CD4-positive, alpha-beta T cell (primary cell): ENCODE measurements around the gene CAD. TPM values are rescaled to one million over a fixed set of nuclear protein-coding genes. Genes with fewer than 3 reads are reported as not detected.

ENCODE experiments used
- ATAC-seq: fragments of 200-7000 bp; cut with Tn5 transposase; one replicate; pipeline ENCODE4 v1.10.0; 2022; ENCODE audit warnings: mild to moderate bottlenecking; ENCODE audit not compliant: poor library complexity
- CTCF ChIA-PET: fragments of 350-600 bp; sonication (Branson Sonifier 250); formaldehyde crosslinking; loops from one replicate; lab custom pipeline; 2021; ENCODE audit warnings: antibody characterized with exemption, inconsistent platforms; lab: Charles Lee
- POLR2A ChIA-PET: fragments of 350-600 bp; sonication (Branson Sonifier 250); formaldehyde crosslinking; loops from one replicate; lab custom pipeline; 2021; ENCODE audit warnings: antibody characterized with exemption, inconsistent platforms; lab: Charles Lee
- DNase-seq, 14 experiments: peaks; one replicate each; pipeline ENCODE4 v3.0.0-alpha.2; 2013 to 2020; ENCODE audit warnings: mixed read lengths in 2 of 14
- H3K27ac ChIP-seq, 2 donors: one replicate each; pipeline versions ENCODE4 v1.5.1 to v1.7.0; 2013; ENCODE audit warnings: low read length in 2 of 2, low read depth in 1 of 2, mild to moderate bottlenecking in 1 of 2
- H3K27me3 ChIP-seq, 2 experiments: 1 replicate in 1 of 2; 2 replicates in 1 of 2; pipeline versions ENCODE4 v1.6.1 to v1.7.0; 2013; ENCODE audit warnings: low read length in 2 of 2, control low read depth in 1 of 2, mild to moderate bottlenecking in 1 of 2, moderate library complexity in 1 of 2; ENCODE audit not compliant: insufficient read depth in 2 of 2, control insufficient read depth in 1 of 2
- H3K36me3 ChIP-seq: one replicate; pipeline ENCODE4 v1.6.1; 2013; ENCODE audit warnings: low read length, control low read depth; ENCODE audit not compliant: insufficient read depth
- H3K4me1 ChIP-seq: one replicate; pipeline ENCODE4 v1.6.1; 2013; ENCODE audit warnings: low read length, control low read depth; ENCODE audit not compliant: insufficient read depth
- H3K4me3 ChIP-seq: one replicate; pipeline ENCODE4 v1.5.1; 2013; ENCODE audit warnings: mild to moderate bottlenecking, low read length, moderate library complexity
- H3K9me3 ChIP-seq, 2 experiments: 1 replicate in 1 of 2; 2 replicates in 1 of 2; pipeline versions ENCODE4 v1.6.1 to v1.7.0; 2013; ENCODE audit warnings: low read length in 2 of 2, mild to moderate bottlenecking in 2 of 2, control low read depth in 1 of 2, moderate library complexity in 1 of 2; ENCODE audit not compliant: control insufficient read depth in 1 of 2, insufficient read depth in 1 of 2
- H3K27ac Mint-ChIP-seq: one replicate; pipeline ENCODE4 v1.8.0; 2020; ENCODE audit warnings: mixed read lengths
- H3K27me3 Mint-ChIP-seq: one replicate; pipeline ENCODE4 v1.8.0; 2021; ENCODE audit warnings: mixed read lengths
- H3K36me3 Mint-ChIP-seq: one replicate; pipeline ENCODE4 v1.8.0; 2021; ENCODE audit warnings: low read depth, mixed read lengths
- H3K4me1 Mint-ChIP-seq: one replicate; pipeline ENCODE4 v1.8.0; 2021; ENCODE audit warnings: low read depth, mixed read lengths
- H3K4me3 Mint-ChIP-seq: one replicate; pipeline ENCODE4 v1.8.0; 2020; ENCODE audit warnings: mild to moderate bottlenecking, mixed read lengths
- H3K9me3 Mint-ChIP-seq: one replicate; pipeline ENCODE4 v1.8.0; 2020; ENCODE audit warnings: mixed read lengths
- intact Hi-C, 2 experiments: fragments of 100-400 bp; cut with DNase I in 1 of 2; cut with micrococcal nuclease in 1 of 2; formaldehyde crosslinking; loops; one replicate each; pipeline versions ENCODE4 v1.15.1 to v1.9.0; 2023 to 2025; cut with DNase I, micrococcal nuclease
- total RNA-seq, 174 experiments: library from RNA in 2 of 174; stranded (reverse) in 2 of 174; gene quantifications; one replicate each; pipeline ENCODE4 v1.2.3 and lab custom pipeline; 2021 to 2026
- TF ChIP-seq, protein P1 (sequence below): fragments of 200-600 bp; IDR thresholded peaks from one replicate; pipeline ENCODE4 v1.8.0; 2022; ENCODE audit warnings: antibody characterized with exemption, mild to moderate bottlenecking

Gene CAD
- total RNA-seq, 2 experiments from 2014 or later: 20.0 to 20.3 TPM

DNA sequence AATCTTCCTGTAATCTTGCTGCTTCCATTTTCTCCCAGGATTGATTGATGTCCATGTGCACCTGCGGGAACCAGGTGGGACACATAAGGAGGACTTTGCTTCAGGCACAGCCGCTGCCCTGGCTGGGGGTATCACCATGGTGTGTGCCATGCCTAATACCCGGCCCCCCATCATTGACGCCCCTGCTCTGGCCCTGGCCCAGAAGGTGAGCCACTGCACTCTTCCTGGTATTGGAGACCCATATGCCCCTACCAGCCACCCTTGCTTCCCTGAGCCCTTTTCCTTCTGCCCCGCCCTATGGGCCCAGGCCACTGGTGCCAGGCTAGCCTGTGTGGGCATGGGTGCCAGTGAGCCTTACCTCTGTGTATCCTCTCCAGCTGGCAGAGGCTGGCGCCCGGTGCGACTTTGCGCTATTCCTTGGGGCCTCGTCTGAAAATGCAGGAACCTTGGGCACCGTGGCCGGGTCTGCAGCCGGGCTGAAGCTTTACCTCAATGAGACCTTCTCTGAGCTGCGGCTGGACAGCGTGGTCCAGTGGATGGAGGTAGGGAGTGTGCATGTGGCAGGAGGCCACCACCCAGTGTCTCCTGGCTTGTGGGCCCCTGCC is 20.3 kb downstream of the CAD start:
- intact Hi-C loops: no loop called here
- peaks cover 9% of the 10 kb centered on the region for H3K4me1 ChIP-seq
- no peak overlapping the region for H3K27ac ChIP-seq
- POLR2A ChIA-PET: interaction anchor here (1.6 kb wide), 1 partner anchor 25 kb away, joined by 3 read pairs; the partner anchor contains the start of gene SLC5A6
- TF ChIP-seq, protein P1, sequence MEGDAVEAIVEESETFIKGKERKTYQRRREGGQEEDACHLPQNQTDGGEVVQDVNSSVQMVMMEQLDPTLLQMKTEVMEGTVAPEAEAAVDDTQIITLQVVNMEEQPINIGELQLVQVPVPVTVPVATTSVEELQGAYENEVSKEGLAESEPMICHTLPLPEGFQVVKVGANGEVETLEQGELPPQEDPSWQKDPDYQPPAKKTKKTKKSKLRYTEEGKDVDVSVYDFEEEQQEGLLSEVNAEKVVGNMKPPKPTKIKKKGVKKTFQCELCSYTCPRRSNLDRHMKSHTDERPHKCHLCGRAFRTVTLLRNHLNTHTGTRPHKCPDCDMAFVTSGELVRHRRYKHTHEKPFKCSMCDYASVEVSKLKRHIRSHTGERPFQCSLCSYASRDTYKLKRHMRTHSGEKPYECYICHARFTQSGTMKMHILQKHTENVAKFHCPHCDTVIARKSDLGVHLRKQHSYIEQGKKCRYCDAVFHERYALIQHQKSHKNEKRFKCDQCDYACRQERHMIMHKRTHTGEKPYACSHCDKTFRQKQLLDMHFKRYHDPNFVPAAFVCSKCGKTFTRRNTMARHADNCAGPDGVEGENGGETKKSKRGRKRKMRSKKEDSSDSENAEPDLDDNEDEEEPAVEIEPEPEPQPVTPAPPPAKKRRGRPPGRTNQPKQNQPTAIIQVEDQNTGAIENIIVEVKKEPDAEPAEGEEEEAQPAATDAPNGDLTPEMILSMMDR: no peak
- no peak overlapping the region for H3K4me3 Mint-ChIP-seq
- DNase-seq (no peak), ATAC-seq (no peak)
- peaks cover 4% of the 10 kb centered on the region for H3K4me1 Mint-ChIP-seq
- no peaks in the 10 kb centered on the region for H3K9me3 ChIP-seq
- no peak overlapping the region for H3K27ac Mint-ChIP-seq
- CTCF ChIA-PET: no interaction called here
- peaks cover 91% of the 10 kb centered on the region for H3K36me3 ChIP-seq
- no peaks in the 10 kb centered on the region for H3K27me3 Mint-ChIP-seq
- no peak overlapping the region for H3K4me3 ChIP-seq
- no peaks in the 10 kb centered on the region for H3K27me3 ChIP-seq
- H3K9me3 Mint-ChIP-seq: no peaks in the 10 kb centered on the region
- H3K36me3 Mint-ChIP-seq: peaks cover 93% of the 10 kb centered on the region

DNA sequence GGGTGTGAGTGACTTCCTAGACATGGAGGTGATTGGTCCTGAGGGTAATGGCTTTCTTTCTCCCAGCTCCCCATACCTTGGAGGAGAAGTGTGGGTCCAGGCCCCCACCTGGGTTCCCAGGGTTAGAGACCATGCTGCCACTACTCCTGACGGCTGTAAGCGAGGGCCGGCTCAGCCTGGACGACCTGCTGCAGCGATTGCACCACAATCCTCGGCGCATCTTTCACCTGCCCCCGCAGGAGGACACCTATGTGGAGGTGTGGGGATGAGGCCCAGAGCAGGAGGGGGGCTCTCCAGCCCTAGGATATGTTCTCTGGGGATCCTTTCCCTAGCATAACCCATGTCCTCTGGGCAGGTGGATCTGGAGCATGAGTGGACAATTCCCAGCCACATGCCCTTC is 21.8 kb downstream of the CAD start:
- Histone ChIP-seq H3K27ac (no peak overlapping the region), H3K27me3 (no peaks in the 10 kb centered on the region), H3K36me3 (peaks cover 91% of the 10 kb centered on the region), H3K9me3 (no peaks in the 10 kb centered on the region), H3K4me3 (no peak overlapping the region), H3K4me1 (peaks cover 10% of the 10 kb centered on the region)
- Mint-ChIP-seq H3K27ac (no peak overlapping the region), H3K4me1 (peaks cover 4% of the 10 kb centered on the region), H3K4me3 (no peak overlapping the region), H3K36me3 (peaks cover 92% of the 10 kb centered on the region), H3K27me3 (no peaks in the 10 kb centered on the region), H3K9me3 (no peaks in the 10 kb centered on the region)
- intact Hi-C loops: no loop called here
- ChIA-PET POLR2A (no interaction called here), CTCF (no interaction called here)
- DNase-seq (no peak), ATAC-seq (no peak)
- TF ChIP-seq, protein P1: no peak

DNA sequence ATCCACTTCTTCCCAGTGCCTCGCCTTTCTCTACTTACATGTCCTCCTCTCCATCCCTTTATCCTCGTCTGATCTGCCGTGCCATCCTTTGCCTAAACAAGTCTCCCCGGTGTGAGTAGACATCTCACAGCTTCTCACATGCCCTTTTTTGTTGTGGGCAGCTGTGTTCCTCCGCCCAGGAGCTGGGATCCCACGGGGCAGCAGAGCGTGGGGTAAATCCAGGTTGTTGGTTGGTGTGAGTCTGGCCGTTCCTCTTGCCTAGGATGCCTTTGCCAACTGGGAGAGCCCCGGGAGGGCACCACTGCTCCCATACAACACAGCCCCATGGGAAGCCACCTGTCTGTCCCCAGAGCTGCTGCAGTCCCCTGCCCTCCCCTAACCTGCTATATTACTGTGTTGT is 23.2 kb downstream of the CAD start:
- ChIA-PET CTCF (no interaction called here), POLR2A (no interaction called here)
- peaks cover 10% of the 10 kb centered on the region for H3K4me1 ChIP-seq
- no peak overlapping the region for H3K4me3 Mint-ChIP-seq
- no peaks in the 10 kb centered on the region for H3K9me3 ChIP-seq
- DNase-seq: no peak
- H3K4me3 ChIP-seq: no peak overlapping the region
- ATAC-seq: no peak
- H3K27me3 Mint-ChIP-seq: no peaks in the 10 kb centered on the region
- H3K36me3 Mint-ChIP-seq: peaks cover 84% of the 10 kb centered on the region
- intact Hi-C loops: no loop called here
- no peaks in the 10 kb centered on the region for H3K27me3 ChIP-seq
- no peak overlapping the region for H3K27ac Mint-ChIP-seq
- peaks cover 4% of the 10 kb centered on the region for H3K4me1 Mint-ChIP-seq
- H3K9me3 Mint-ChIP-seq: no peaks in the 10 kb centered on the region
- H3K27ac ChIP-seq: no peak overlapping the region
- H3K36me3 ChIP-seq: peaks cover 78% of the 10 kb centered on the region
- TF ChIP-seq, protein P1: no peak
